ENCODE results near the gene TEX11.
"Not testable (repeated sequence)": the region's sequence is repeated elsewhere in the genome, so short reads cannot be mapped to it uniquely, and the experiment has no call there.

TEX11 gene

DNA sequence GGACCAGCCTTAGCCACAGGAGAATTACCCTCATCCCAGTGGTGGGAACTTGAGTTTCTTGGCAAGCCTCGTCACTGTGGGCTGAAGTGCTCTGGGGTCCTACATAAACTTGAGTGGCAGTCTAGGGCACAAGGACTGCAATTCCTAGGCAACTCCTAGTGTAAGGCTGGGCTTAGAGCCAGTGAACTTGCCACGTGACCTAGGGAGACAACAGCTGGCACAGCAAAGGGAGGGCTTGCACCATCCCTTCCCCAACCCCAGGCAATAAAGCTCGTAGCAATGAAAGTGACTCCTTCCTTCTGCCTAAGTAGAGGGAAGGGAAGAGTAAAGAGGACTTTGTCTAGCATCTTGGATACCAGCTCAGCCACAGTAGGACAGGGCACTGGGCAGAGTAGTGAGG, 81.8 kb downstream of the TEX11 start:
- Histone ChIP-seq H3K4me3 (ENCODE audit: low read length) (no peak overlapping the region), H3K36me3 (replicated peaks; ENCODE audit: insufficient read depth, low read length) (no peaks in the 10 kb centered on the region), H2AFZ (ENCODE audit: low read length) (no peak overlapping the region), H3K4me2 (ENCODE audit: low read depth, low read length) (no peak overlapping the region), H3K4me1 (ENCODE audit: low read length) (no peaks in the 10 kb centered on the region), H3K9me3 (replicated peaks; ENCODE audit: insufficient read depth, low read length) (no peaks in the 10 kb centered on the region), H3K79me2 (ENCODE audit: low read length) (no peaks in the 10 kb centered on the region), H3K9me2 (replicated peaks; ENCODE audit: insufficient read depth, low read length) (no peaks in the 10 kb centered on the region), H4K20me1 (ENCODE audit: insufficient read depth, low read length) (no peaks in the 10 kb centered on the region), H3K27me3 (replicated peaks; ENCODE audit: insufficient read depth, low read length) (no peaks in the 10 kb centered on the region), H3K27ac (ENCODE audit: low read length) (no peak overlapping the region), H3F3A (ENCODE audit: insufficient read depth, low read length) (no peaks in the 10 kb centered on the region), H3K9ac (ENCODE audit: low read length) (no peak overlapping the region)
- TF ChIP-seq EZH2 (optimal IDR thresholded peaks at IDR 0.05; ENCODE audit: low read depth, low read length) (no peak), EZH2phosphoT487 (IDR thresholded peaks at IDR 0.05; ENCODE audit: low read length) (no peak)
- DNase-seq, result no peak

GRCh38 chrX:70825366-70825765, 83.1 kb downstream of the TEX11 start:
- Histone ChIP-seq H3K9me3 (replicated peaks; ENCODE audit: insufficient read depth, low read length) (no peaks in the 10 kb centered on the region), H3F3A (ENCODE audit: insufficient read depth, low read length) (no peaks in the 10 kb centered on the region), H3K9ac (ENCODE audit: low read length) (no peak overlapping the region), H3K9me2 (replicated peaks; ENCODE audit: insufficient read depth, low read length) (no peaks in the 10 kb centered on the region), H3K27me3 (replicated peaks; ENCODE audit: insufficient read depth, low read length) (no peaks in the 10 kb centered on the region), H3K27ac (ENCODE audit: low read length) (no peak overlapping the region), H3K36me3 (replicated peaks; ENCODE audit: insufficient read depth, low read length) (no peaks in the 10 kb centered on the region), H3K4me3 (ENCODE audit: low read length) (no peak overlapping the region), H3K4me2 (ENCODE audit: low read depth, low read length) (no peak overlapping the region), H3K4me1 (ENCODE audit: low read length) (no peaks in the 10 kb centered on the region), H2AFZ (ENCODE audit: low read length) (no peak overlapping the region), H4K20me1 (ENCODE audit: insufficient read depth, low read length) (no peaks in the 10 kb centered on the region), H3K79me2 (ENCODE audit: low read length) (no peaks in the 10 kb centered on the region)
- TF ChIP-seq EZH2phosphoT487 (IDR thresholded peaks at IDR 0.05; ENCODE audit: low read length), result no peak
- no peak for TF ChIP-seq EZH2 (optimal IDR thresholded peaks at IDR 0.05; ENCODE audit: low read depth, low read length)
- TF ChIP-seq, protein P1, sequence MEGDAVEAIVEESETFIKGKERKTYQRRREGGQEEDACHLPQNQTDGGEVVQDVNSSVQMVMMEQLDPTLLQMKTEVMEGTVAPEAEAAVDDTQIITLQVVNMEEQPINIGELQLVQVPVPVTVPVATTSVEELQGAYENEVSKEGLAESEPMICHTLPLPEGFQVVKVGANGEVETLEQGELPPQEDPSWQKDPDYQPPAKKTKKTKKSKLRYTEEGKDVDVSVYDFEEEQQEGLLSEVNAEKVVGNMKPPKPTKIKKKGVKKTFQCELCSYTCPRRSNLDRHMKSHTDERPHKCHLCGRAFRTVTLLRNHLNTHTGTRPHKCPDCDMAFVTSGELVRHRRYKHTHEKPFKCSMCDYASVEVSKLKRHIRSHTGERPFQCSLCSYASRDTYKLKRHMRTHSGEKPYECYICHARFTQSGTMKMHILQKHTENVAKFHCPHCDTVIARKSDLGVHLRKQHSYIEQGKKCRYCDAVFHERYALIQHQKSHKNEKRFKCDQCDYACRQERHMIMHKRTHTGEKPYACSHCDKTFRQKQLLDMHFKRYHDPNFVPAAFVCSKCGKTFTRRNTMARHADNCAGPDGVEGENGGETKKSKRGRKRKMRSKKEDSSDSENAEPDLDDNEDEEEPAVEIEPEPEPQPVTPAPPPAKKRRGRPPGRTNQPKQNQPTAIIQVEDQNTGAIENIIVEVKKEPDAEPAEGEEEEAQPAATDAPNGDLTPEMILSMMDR (IDR thresholded peaks at IDR 0.05; ENCODE audit: low read length), result no peak
- no peak for DNase-seq

- Histone ChIP-seq H3K4me1 (ENCODE audit: low read length) (no peaks in the 10 kb centered on the region), H3K27me3 (replicated peaks; ENCODE audit: insufficient read depth, low read length) (no peaks in the 10 kb centered on the region), H3K4me3 (ENCODE audit: low read length) (no peak overlapping the region), H3K79me2 (ENCODE audit: low read length) (no peaks in the 10 kb centered on the region), H3K9ac (ENCODE audit: low read length) (no peak overlapping the region), H4K20me1 (ENCODE audit: insufficient read depth, low read length) (no peaks in the 10 kb centered on the region), H3K27ac (ENCODE audit: low read length) (no peak overlapping the region), H3K4me2 (ENCODE audit: low read depth, low read length) (no peak overlapping the region), H3K9me3 (replicated peaks; ENCODE audit: insufficient read depth, low read length) (no peaks in the 10 kb centered on the region), H2AFZ (ENCODE audit: low read length) (no peak overlapping the region), H3K9me2 (replicated peaks; ENCODE audit: insufficient read depth, low read length) (no peaks in the 10 kb centered on the region), H3K36me3 (replicated peaks; ENCODE audit: insufficient read depth, low read length) (no peaks in the 10 kb centered on the region), H3F3A (ENCODE audit: insufficient read depth, low read length) (no peaks in the 10 kb centered on the region)
- no peak for TF ChIP-seq EZH2 (optimal IDR thresholded peaks at IDR 0.05; ENCODE audit: low read depth, low read length)
- TF ChIP-seq EZH2phosphoT487 (IDR thresholded peaks at IDR 0.05; ENCODE audit: low read length), result no peak
- TF ChIP-seq, protein P1 (IDR thresholded peaks at IDR 0.05; ENCODE audit: low read length), result no peak
- no peak for DNase-seq
Observed at GRCh38 chrX:70808942-70809940, 99.3 kb downstream of the TEX11 start.

DNA sequence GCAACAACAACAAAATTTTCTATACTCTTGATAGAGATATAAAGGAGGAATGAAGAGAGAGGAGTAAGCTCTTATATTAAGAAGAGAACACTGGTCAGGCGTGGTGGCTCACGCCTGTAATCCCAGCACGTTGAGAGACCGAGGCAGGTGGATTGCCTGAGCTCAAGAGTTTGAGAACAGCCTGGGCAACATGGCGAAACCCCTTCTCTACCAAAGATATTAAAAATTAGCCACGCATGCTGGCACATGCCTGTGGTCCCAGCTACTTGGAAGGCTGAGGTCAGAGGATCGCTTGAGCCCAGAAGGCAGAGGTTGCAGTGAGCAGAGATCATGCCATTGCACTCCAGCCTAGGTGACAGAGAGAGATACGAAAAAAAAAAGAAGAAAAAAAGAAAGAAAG, 102.4 kb downstream of the TEX11 start:
- TF ChIP-seq, protein P1 (IDR thresholded peaks at IDR 0.05; ENCODE audit: low read length), result no peak
- TF ChIP-seq EZH2phosphoT487 (IDR thresholded peaks at IDR 0.05; ENCODE audit: low read length), result no peak
- no peak for TF ChIP-seq EZH2 (optimal IDR thresholded peaks at IDR 0.05; ENCODE audit: low read depth, low read length)
- H4K20me1 ChIP-seq (ENCODE audit: insufficient read depth, low read length), result no peaks in the 10 kb centered on the region

GRCh38 chrX:70796742-70797141, 111.8 kb downstream of the TEX11 start:
- H2AFZ ChIP-seq (ENCODE audit: low read length); H4K20me1 ChIP-seq (ENCODE audit: insufficient read depth, low read length); H3F3A ChIP-seq (ENCODE audit: insufficient read depth, low read length); H3K36me3 ChIP-seq (replicated peaks; ENCODE audit: insufficient read depth, low read length); H3K79me2 ChIP-seq (ENCODE audit: low read length); H3K4me3 ChIP-seq (ENCODE audit: low read length); H3K9ac ChIP-seq (ENCODE audit: low read length); H3K9me2 ChIP-seq (replicated peaks; ENCODE audit: insufficient read depth, low read length); H3K4me1 ChIP-seq (ENCODE audit: low read length); H3K4me2 ChIP-seq (ENCODE audit: low read depth, low read length); H3K9me3 ChIP-seq (replicated peaks; ENCODE audit: insufficient read depth, low read length); H3K27me3 ChIP-seq (replicated peaks; ENCODE audit: insufficient read depth, low read length); H3K27ac ChIP-seq (ENCODE audit: low read length): not testable (repeated sequence)
- peak; percentile 9 for DNase-seq

More for the DNA sequence above, 102.4 kb downstream of the TEX11 start:
- DNase-seq, result no peak
- Histone ChIP-seq H3K4me2 (ENCODE audit: low read depth, low read length) (no peak overlapping the region), H3K4me3 (ENCODE audit: low read length) (no peak overlapping the region), H3F3A (ENCODE audit: insufficient read depth, low read length) (no peaks in the 10 kb centered on the region; the same call in 1 of the 2 replicates), H3K36me3 (replicated peaks; ENCODE audit: insufficient read depth, low read length) (no peaks in the 10 kb centered on the region), H3K4me1 (ENCODE audit: low read length) (no peaks in the 10 kb centered on the region), H3K27me3 (replicated peaks; ENCODE audit: insufficient read depth, low read length) (no peaks in the 10 kb centered on the region), H3K27ac (ENCODE audit: low read length) (no peak overlapping the region), H3K9ac (ENCODE audit: low read length) (no peak overlapping the region), H2AFZ (ENCODE audit: low read length) (no peak overlapping the region), H3K9me2 (replicated peaks; ENCODE audit: insufficient read depth, low read length) (no peaks in the 10 kb centered on the region), H3K79me2 (ENCODE audit: low read length) (no peaks in the 10 kb centered on the region), H3K9me3 (replicated peaks; ENCODE audit: insufficient read depth, low read length) (no peaks in the 10 kb centered on the region)

Measured in MM.1S (cell line).